Suprapubic skin (tissue), 4 donors: ENCODE results near the gene FAM156B.

Experiments
- EP300 ChIP-seq: sonication (generic); formaldehyde crosslinking; IDR thresholded peaks from one replicate; pipeline ENCODE4 v1.6.1; 2017; ENCODE audit warnings: antibody characterized with exemption
- POLR2A ChIP-seq, 2 donors: fragments of 450-650 bp; IDR thresholded peaks; one replicate each; pipeline ENCODE4 v1.6.1; 2017; ENCODE audit warnings: antibody characterized with exemption in 2 of 2, mild to moderate bottlenecking in 2 of 2, moderate library complexity in 2 of 2
- POLR2AphosphoS5 ChIP-seq, 3 donors: sonication (generic); formaldehyde crosslinking; IDR thresholded peaks; one replicate each; pipeline ENCODE4 v1.6.1; 2017; ENCODE audit warnings: antibody characterized with exemption in 3 of 3
- TF ChIP-seq, protein P1 (sequence below), 2 donors: fragments of 200-600 bp in 1 of 2; fragments of 450-650 bp in 1 of 2; sonication (generic) in 1 of 2; IDR thresholded peaks; one replicate each; pipeline ENCODE4 v1.5.1; 2016 to 2019; ENCODE audit warnings: antibody characterized with exemption in 2 of 2, mild to moderate bottlenecking in 1 of 2, moderate library complexity in 1 of 2

GRCh38 chrX:52852110-52852860 lies 44.8 kb upstream of the FAM156B start:
- no peak for TF ChIP-seq EP300
- TF ChIP-seq, protein P1, sequence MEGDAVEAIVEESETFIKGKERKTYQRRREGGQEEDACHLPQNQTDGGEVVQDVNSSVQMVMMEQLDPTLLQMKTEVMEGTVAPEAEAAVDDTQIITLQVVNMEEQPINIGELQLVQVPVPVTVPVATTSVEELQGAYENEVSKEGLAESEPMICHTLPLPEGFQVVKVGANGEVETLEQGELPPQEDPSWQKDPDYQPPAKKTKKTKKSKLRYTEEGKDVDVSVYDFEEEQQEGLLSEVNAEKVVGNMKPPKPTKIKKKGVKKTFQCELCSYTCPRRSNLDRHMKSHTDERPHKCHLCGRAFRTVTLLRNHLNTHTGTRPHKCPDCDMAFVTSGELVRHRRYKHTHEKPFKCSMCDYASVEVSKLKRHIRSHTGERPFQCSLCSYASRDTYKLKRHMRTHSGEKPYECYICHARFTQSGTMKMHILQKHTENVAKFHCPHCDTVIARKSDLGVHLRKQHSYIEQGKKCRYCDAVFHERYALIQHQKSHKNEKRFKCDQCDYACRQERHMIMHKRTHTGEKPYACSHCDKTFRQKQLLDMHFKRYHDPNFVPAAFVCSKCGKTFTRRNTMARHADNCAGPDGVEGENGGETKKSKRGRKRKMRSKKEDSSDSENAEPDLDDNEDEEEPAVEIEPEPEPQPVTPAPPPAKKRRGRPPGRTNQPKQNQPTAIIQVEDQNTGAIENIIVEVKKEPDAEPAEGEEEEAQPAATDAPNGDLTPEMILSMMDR (IDR thresholded peaks at IDR 0.05): no peak
- TF ChIP-seq POLR2A (IDR thresholded peaks at IDR 0.05): no peak
- TF ChIP-seq POLR2AphosphoS5 (IDR thresholded peaks at IDR 0.05): no peak
